ENCODE measurements around the gene PLK2.

- TF ChIP-seq, protein P1, sequence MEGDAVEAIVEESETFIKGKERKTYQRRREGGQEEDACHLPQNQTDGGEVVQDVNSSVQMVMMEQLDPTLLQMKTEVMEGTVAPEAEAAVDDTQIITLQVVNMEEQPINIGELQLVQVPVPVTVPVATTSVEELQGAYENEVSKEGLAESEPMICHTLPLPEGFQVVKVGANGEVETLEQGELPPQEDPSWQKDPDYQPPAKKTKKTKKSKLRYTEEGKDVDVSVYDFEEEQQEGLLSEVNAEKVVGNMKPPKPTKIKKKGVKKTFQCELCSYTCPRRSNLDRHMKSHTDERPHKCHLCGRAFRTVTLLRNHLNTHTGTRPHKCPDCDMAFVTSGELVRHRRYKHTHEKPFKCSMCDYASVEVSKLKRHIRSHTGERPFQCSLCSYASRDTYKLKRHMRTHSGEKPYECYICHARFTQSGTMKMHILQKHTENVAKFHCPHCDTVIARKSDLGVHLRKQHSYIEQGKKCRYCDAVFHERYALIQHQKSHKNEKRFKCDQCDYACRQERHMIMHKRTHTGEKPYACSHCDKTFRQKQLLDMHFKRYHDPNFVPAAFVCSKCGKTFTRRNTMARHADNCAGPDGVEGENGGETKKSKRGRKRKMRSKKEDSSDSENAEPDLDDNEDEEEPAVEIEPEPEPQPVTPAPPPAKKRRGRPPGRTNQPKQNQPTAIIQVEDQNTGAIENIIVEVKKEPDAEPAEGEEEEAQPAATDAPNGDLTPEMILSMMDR (IDR thresholded peaks at IDR 0.05), result no peak
- no peak for TF ChIP-seq EP300 (IDR thresholded peaks at IDR 0.05)
Observed at GRCh38 chr5:58456026-58456425, 3.9 kb downstream of the PLK2 start.
